Duodenal mucosa (tissue), 2 donors: ENCODE measurements around the gene MAL.

Source experiments
- H3K27ac ChIP-seq: one replicate; pipeline ENCODE4 v1.7.0; 2013; ENCODE audit warnings: low read depth, low read length
- H3K27me3 ChIP-seq, 2 donors: one replicate each; pipeline ENCODE4 v1.7.0; 2013; ENCODE audit warnings: low read length in 2 of 2, control low read depth in 1 of 2; ENCODE audit not compliant: insufficient read depth in 2 of 2, control insufficient read depth in 1 of 2
- H3K36me3 ChIP-seq, 2 donors: one replicate each; pipeline ENCODE4 v1.7.0; 2013; ENCODE audit warnings: low read length in 2 of 2, control low read depth in 1 of 2; ENCODE audit not compliant: insufficient read depth in 2 of 2, control insufficient read depth in 1 of 2
- H3K4me1 ChIP-seq, 2 donors: one replicate each; pipeline ENCODE4 v1.7.0; 2013; ENCODE audit warnings: low read length in 2 of 2, control low read depth in 1 of 2; ENCODE audit not compliant: insufficient read depth in 2 of 2, control insufficient read depth in 1 of 2
- H3K4me3 ChIP-seq, 2 donors: one replicate each; pipeline ENCODE4 v1.7.0; 2013; ENCODE audit warnings: low read length in 2 of 2, low read depth in 1 of 2
- H3K9ac ChIP-seq, 2 donors: one replicate each; pipeline ENCODE4 v1.7.0; 2013; ENCODE audit warnings: low read length in 2 of 2, low read depth in 1 of 2
- H3K9me3 ChIP-seq, 2 donors: one replicate each; pipeline ENCODE4 v1.7.0; 2013; ENCODE audit warnings: low read length in 2 of 2, control low read depth in 1 of 2; ENCODE audit not compliant: control insufficient read depth in 1 of 2

MAL gene

GRCh38 chr2:94986392-94986963 is 39.0 kb upstream of the MAL start:
- Histone ChIP-seq H3K9me3 (no peaks in the 10 kb centered on the region), H3K36me3 (no peaks in the 10 kb centered on the region), H3K27ac (no peak overlapping the region), H3K27me3 (peaks cover 5 to 7% of the 10 kb centered on the region in 2 donors), H3K9ac (no peak overlapping the region), H3K4me3 (no peak overlapping the region), H3K4me1 (no peaks in the 10 kb centered on the region)

GRCh38 chr2:94987074-94988020 is 38.2 kb upstream of the MAL start:
- H3K9me3 ChIP-seq: no peaks in the 10 kb centered on the region
- peaks cover 5 to 7% of the 10 kb centered on the region in 2 donors for H3K27me3 ChIP-seq
- H3K27ac ChIP-seq: no peak overlapping the region
- H3K9ac ChIP-seq: no peak overlapping the region
- no peak overlapping the region for H3K4me3 ChIP-seq
- H3K36me3 ChIP-seq: no peaks in the 10 kb centered on the region
- no peaks in the 10 kb centered on the region for H3K4me1 ChIP-seq

GRCh38 chr2:94990956-94991355 is 34.6 kb upstream of the MAL start:
- no peaks in the 10 kb centered on the region for H3K36me3 ChIP-seq
- no peaks in the 10 kb centered on the region for H3K4me1 ChIP-seq
- no peak overlapping the region for H3K4me3 ChIP-seq
- no peaks in the 10 kb centered on the region for H3K9me3 ChIP-seq
- H3K27me3 ChIP-seq: peaks cover 5 to 9% of the 10 kb centered on the region in 2 donors
- H3K27ac ChIP-seq: no peak overlapping the region
- no peak overlapping the region for H3K9ac ChIP-seq

DNA sequence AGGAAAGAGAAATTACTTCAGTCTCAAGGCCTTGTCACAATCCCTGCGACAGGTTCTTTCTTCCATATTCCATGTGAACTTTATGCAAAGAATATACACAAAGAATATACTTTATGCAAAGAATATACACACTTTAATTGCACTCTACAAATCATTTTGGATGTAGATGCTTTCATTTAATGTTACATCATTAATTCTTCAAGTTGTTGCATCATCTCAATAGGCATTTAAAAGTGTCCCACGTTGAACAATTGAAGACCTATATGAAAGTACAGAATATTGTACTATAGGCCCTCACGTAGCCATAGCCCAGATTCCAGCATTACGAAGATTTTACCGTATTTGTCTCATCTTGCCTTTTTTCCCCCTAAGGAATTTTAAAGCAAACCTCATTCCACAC is 33.1 kb upstream of the MAL start:
- Histone ChIP-seq H3K4me3 (no peak overlapping the region), H3K27me3 (peaks cover 5 to 12% of the 10 kb centered on the region in 2 donors), H3K9me3 (no peaks in the 10 kb centered on the region), H3K27ac (no peak overlapping the region), H3K4me1 (no peaks in the 10 kb centered on the region), H3K36me3 (no peaks in the 10 kb centered on the region), H3K9ac (no peak overlapping the region)

DNA sequence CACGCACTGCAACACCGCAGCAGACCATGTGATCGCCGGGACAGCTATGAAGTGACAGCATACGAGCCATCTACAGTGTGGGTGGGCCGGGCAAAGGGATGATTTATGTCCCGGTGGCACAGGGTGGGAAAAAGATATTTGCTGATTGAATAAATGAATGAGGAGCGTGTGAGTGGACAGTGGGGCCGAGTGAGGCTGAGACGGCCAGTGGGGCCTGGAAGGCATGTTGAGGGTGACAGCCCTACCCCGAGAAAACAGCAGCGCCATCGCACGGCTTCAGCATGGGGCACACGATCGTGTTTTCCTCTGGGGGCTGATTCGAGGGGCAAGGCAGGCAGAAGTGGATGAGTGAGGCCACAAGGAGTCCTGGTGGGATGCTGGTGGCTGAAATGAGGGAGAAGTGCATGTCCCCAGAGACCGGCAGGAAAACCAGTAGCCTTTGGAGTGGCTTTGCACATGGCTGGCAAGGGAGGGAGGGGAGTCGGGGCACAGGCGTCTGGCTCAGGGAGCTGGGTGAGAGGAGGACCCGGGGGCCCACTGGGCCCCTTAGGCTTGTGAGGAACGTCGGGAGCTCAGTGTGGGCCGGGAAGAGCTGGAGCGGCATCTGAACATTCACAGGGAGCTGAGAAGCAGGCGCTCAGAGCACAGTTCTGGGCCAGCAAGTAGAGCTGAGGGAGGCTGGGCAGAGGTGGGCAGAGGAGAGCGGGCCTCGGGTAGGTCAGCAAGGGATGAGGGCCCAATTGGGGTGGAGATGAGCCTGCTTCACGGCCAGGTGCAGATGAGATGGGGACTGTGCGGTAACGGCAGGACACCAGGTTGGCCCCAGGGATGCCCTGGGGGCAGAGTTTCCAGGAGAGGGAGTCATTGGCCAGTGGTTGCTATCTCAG is 32.1 kb upstream of the MAL start:
- no peaks in the 10 kb centered on the region for H3K9me3 ChIP-seq
- peaks cover 8 to 11% of the 10 kb centered on the region in 2 donors for H3K27me3 ChIP-seq
- H3K36me3 ChIP-seq: no peaks in the 10 kb centered on the region
- H3K4me1 ChIP-seq: no peaks in the 10 kb centered on the region
- no peak overlapping the region for H3K9ac ChIP-seq
- no peak overlapping the region for H3K4me3 ChIP-seq
- H3K27ac ChIP-seq: no peak overlapping the region

DNA sequence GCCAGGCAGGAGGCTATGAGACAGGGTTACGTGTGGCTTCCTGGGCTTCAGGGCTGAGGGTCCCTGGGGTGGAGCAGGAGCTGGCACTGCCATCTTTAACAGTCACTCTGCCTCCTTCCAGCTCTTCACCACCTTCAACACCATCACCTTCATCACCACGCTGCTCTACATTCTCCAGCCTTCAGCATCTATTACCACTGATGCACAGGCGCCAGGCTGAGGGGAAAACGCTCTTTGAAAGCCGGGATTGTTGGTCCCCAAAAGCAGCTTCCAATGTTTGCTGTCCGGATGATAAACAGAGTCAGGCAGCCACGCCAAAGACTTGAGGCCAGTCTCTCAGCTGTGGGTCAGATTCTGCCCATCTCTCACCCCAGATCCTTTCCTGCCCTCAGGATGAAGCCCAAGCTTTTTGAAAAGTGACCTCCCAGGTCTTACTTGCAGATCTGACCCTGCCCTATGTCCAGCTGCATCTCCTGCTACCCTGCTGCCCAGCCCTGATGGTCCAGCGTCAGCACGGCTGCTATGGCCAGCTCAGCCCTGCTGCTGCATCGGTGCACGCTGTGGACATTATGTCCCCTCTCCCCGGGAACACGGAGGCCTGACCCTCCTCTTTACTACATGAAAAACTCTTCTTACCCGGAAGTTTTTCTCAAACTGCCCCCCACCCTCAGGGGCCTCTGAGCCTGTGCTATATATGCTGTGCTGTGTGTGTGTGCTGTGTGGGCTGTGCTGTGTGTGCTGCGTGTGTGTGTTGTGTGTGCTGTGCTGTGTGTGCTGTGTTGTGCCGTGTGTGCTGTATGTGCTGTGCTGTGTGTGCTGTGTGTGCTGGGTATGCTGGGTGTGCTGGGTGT is 31.2 kb upstream of the MAL start:
- no peak overlapping the region for H3K27ac ChIP-seq
- H3K4me1 ChIP-seq: no peaks in the 10 kb centered on the region
- H3K27me3 ChIP-seq: peaks cover 8 to 10% of the 10 kb centered on the region in 2 donors
- H3K4me3 ChIP-seq: no peak overlapping the region
- H3K9me3 ChIP-seq: no peaks in the 10 kb centered on the region
- no peak overlapping the region for H3K9ac ChIP-seq
- no peaks in the 10 kb centered on the region for H3K36me3 ChIP-seq

DNA sequence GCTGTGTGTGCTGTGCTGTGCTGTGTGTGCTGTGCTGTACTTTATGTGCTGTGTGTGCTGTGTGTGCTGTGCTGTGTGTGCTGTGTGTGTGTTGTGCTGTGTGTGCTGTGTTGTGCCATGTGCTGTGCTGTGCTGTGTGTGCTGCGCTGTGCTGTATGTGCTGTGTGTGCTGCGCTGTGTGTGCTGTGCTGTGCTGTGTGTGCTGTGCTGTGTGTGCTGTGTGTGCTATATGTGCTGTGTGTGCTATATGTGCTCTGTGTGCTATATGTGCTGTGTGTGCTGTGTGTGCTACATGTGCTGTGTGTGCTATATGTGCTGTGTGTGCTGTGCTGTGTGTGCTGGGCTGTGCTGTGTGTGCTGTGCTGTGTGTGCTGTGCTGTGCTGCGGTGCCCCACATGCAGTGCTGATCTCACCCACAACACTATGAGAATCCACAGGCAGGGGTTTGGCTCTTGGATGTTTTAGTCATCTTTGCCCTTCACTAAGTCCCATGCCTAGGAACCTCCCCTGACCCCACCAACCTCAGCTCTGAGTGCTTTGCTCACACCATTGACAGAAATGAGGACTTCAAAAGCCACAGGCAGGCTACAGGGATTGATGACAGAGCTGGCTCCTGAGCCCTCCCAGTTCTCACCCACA is 30.5 kb upstream of the MAL start:
- no peak overlapping the region for H3K27ac ChIP-seq
- H3K9ac ChIP-seq: no peak overlapping the region
- H3K4me3 ChIP-seq: no peak overlapping the region
- no peaks in the 10 kb centered on the region for H3K9me3 ChIP-seq
- H3K4me1 ChIP-seq: no peaks in the 10 kb centered on the region
- H3K27me3 ChIP-seq: peaks cover 8 to 10% of the 10 kb centered on the region in 2 donors
- no peaks in the 10 kb centered on the region for H3K36me3 ChIP-seq

GRCh38 chr2:94995553-94996304 is 29.8 kb upstream of the MAL start:
- Histone ChIP-seq H3K36me3 (no peaks in the 10 kb centered on the region), H3K9ac (no peak overlapping the region), H3K27me3 (peaks cover 8 to 10% of the 10 kb centered on the region in 2 donors), H3K4me1 (no peaks in the 10 kb centered on the region), H3K4me3 (no peak overlapping the region), H3K27ac (no peak overlapping the region), H3K9me3 (no peaks in the 10 kb centered on the region)
